IMR-90 (cell line): ENCODE measurements around the gene SRSF4.

Source experiments
- BHLHE40 ChIP-seq: fragments of 150-350 bp; IDR thresholded peaks from 2 replicates; pipeline ENCODE4 v1.6.1; 2016; ENCODE audit warnings: mild to moderate bottlenecking, low read depth, low read length
- CEBPB ChIP-seq: IDR thresholded peaks from 2 replicates; pipeline ENCODE4 v1.6.1; 2012; ENCODE audit warnings: low read depth, low read length, improper control_type of control experiment
- CHD1 ChIP-seq: IDR thresholded peaks from 2 replicates; pipeline ENCODE4 v1.6.1; 2012; ENCODE audit warnings: low read depth, low read length, improper control_type of control experiment
- CTCF ChIP-seq: conservative IDR thresholded peaks from 2 replicates; pipeline ENCODE4 v1.5.1; 2012; ENCODE audit warnings: mild to moderate bottlenecking, low read depth, low read length, improper control_type of control experiment
- FOS ChIP-seq: fragments of 150-350 bp; IDR thresholded peaks from 2 replicates; pipeline ENCODE4 v1.6.1; 2016; ENCODE audit warnings: low read depth, low read length
- MAZ ChIP-seq: IDR thresholded peaks from 2 replicates; pipeline ENCODE4 v1.6.1; 2012; ENCODE audit warnings: low read depth, mild to moderate bottlenecking, low read length, improper control_type of control experiment, moderate library complexity, borderline replicate concordance
- NFE2L2 ChIP-seq: fragments of 150-350 bp; IDR thresholded peaks from 2 replicates; pipeline ENCODE4 v1.6.1; 2016; ENCODE audit warnings: low read depth, mild to moderate bottlenecking, low read length
- POLR2A ChIP-seq: IDR thresholded peaks from 2 replicates; pipeline ENCODE4 v1.6.1; 2012; ENCODE audit warnings: mild to moderate bottlenecking, low read depth, low read length
- RAD21 ChIP-seq: IDR thresholded peaks from 2 replicates; pipeline ENCODE4 v1.6.1; 2012; ENCODE audit warnings: low read length, improper control_type of control experiment
- RCOR1 ChIP-seq: IDR thresholded peaks from 2 replicates; pipeline ENCODE4 v1.6.1; 2012; ENCODE audit warnings: mild to moderate bottlenecking, low read length, improper control_type of control experiment; ENCODE audit not compliant: insufficient replicate concordance
- RFX5 ChIP-seq: IDR thresholded peaks from 2 replicates; pipeline ENCODE4 v1.8.0; 2012; ENCODE audit warnings: low read depth, mild to moderate bottlenecking, low read length, moderate library complexity
- SMC3 ChIP-seq: fragments of 150-350 bp; IDR thresholded peaks from 2 replicates; pipeline ENCODE4 v1.6.1; 2016; ENCODE audit warnings: low read depth, mild to moderate bottlenecking, antibody characterized with exemption, low read length, moderate library complexity
- USF2 ChIP-seq: fragments of 150-350 bp; IDR thresholded peaks from 2 replicates; pipeline ENCODE4 v1.6.1; 2017; ENCODE audit warnings: mild to moderate bottlenecking, antibody characterized with exemption, low read length, low read depth
- TF ChIP-seq, protein P1 (sequence below): fragments of 150-350 bp; IDR thresholded peaks from 2 replicates; pipeline ENCODE4 v1.6.1; 2016; ENCODE audit warnings: low read depth, mild to moderate bottlenecking, low read length, moderate library complexity, borderline replicate concordance

DNA sequence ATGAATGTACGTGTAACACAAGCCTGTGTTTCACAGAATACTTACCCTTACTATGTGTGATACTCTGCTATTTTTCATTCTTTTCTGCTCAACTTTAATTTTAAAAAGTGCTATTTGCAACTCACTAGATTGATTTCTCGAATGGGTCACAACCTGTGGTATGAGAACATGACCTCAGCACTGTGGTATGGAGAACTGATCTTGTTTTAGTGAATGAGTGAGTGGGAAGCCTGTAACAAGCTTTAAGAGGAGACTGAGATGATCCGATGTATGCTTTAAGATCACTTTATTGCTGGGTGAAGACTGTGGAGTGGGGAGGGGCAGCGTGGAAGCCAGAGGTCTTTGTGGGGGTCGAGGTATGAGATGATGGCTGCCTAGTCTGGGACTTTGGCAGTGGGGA lies 27.5 kb upstream of the SRSF4 start:
- TF ChIP-seq POLR2A (no peak), RCOR1 (no peak), SMC3 (no peak), RAD21 (no peak), CTCF (no peak), MAZ (no peak), CHD1 (no peak), USF2 (no peak), CEBPB (no peak), BHLHE40 (no peak), RFX5 (no peak), FOS (no peak), NFE2L2 (no peak)
- TF ChIP-seq, protein P1, sequence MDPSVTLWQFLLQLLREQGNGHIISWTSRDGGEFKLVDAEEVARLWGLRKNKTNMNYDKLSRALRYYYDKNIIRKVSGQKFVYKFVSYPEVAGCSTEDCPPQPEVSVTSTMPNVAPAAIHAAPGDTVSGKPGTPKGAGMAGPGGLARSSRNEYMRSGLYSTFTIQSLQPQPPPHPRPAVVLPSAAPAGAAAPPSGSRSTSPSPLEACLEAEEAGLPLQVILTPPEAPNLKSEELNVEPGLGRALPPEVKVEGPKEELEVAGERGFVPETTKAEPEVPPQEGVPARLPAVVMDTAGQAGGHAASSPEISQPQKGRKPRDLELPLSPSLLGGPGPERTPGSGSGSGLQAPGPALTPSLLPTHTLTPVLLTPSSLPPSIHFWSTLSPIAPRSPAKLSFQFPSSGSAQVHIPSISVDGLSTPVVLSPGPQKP = no peak
